Adipocyte (in vitro differentiated cells): Measurements from ENCODE around the gene MYBL2.
"Not testable (repeated sequence)": the region's sequence is repeated elsewhere in the genome, so short reads cannot be mapped to it uniquely, and the experiment has no call there.

ENCODE experiments used
- DNase-seq: peaks from one replicate; pipeline ENCODE4 v3.0.0-alpha.2; 2015; ENCODE audit warnings: low read depth
- H3K27me3 ChIP-seq: replicated peaks from 2 replicates; pipeline ENCODE4 v1.7.0; 2013; ENCODE audit warnings: mild to moderate bottlenecking, low read length, moderate library complexity; ENCODE audit not compliant: control insufficient read depth, insufficient read depth
- H3K36me3 ChIP-seq: 2 replicates; pipeline ENCODE4 v1.7.0; 2013; ENCODE audit warnings: low read length, mild to moderate bottlenecking, moderate library complexity; ENCODE audit not compliant: control insufficient read depth, insufficient read depth, severe bottlenecking
- H3K4me1 ChIP-seq: 2 replicates; pipeline ENCODE4 v1.7.0; 2013; ENCODE audit warnings: mild to moderate bottlenecking, low read length, moderate library complexity; ENCODE audit not compliant: control insufficient read depth, insufficient read depth
- H3K4me3 ChIP-seq: 2 replicates; pipeline ENCODE4 v1.7.0; 2013; ENCODE audit warnings: mild to moderate bottlenecking, low read length, moderate library complexity
- H3K9ac ChIP-seq: 2 replicates; pipeline ENCODE4 v1.7.0; 2013; ENCODE audit warnings: mild to moderate bottlenecking, low read length, moderate library complexity
- H3K9me3 ChIP-seq: 2 replicates; pipeline ENCODE4 v1.7.0; 2013; ENCODE audit warnings: mild to moderate bottlenecking, low read length, moderate library complexity; ENCODE audit not compliant: control insufficient read depth

The MYBL2 gene

DNA sequence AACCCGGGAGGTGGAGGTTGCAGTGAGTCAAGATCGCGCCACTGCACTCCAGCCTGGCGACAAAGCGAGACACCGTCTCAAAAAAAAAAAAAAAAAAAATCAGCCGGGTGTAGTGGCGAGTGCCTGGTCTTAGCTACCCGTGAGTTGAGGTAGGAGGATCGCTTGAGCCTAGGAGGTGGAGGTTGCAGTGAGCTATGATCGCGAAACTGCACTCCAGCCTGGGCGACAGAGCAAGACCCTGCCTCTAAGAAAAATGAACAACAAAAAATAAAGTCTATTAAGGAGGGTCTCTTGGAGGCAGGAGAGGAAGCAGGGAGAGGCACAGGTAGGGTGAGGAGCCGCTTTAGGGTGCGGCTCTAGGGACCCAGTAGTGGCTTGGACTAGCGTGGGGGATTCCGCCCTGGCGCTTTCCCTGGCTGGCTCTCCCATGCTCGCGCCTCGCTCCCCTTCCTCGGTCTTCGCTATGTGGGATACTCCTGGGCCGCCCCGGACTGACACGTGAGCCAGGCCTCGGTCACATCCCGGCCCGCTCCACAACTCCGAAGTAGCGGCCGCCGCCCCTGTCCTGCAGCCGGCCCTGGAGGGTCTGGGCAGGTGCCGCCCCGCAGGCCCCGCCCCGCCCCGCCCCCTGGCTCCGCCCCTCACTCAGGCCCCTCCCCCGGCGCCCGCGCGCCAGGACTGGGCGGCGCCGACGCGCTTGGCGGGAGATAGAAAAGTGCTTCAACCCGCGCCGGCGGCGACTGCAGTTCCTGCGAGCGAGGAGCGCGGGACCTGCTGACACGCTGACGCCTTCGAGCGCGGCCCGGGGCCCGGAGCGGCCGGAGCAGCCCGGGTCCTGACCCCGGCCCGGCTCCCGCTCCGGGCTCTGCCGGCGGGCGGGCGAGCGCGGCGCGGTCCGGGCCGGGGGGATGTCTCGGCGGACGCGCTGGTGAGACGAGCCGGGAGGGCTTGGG, at the start of gene MYBL2:
Gene MYBL2 (plus strand): TSS at position 739 of the 953 bp plus-strand sequence. CDS start 170 bp downstream, at position 909.
- H3K4me1 ChIP-seq, result peaks cover 9% of the 10 kb centered on the region
- peak within 1 kb of the TSS; percentile 23 for H3K4me3 ChIP-seq
- peaks cover 12% of the 10 kb centered on the region for H3K27me3 ChIP-seq
- H3K36me3 ChIP-seq, result no peaks in the 10 kb centered on the region
- H3K9ac ChIP-seq, result no peak within 1 kb of the TSS
- DNase-seq, result peak; percentile 77
- H3K9me3 ChIP-seq, result no peaks in the 10 kb centered on the region

DNA sequence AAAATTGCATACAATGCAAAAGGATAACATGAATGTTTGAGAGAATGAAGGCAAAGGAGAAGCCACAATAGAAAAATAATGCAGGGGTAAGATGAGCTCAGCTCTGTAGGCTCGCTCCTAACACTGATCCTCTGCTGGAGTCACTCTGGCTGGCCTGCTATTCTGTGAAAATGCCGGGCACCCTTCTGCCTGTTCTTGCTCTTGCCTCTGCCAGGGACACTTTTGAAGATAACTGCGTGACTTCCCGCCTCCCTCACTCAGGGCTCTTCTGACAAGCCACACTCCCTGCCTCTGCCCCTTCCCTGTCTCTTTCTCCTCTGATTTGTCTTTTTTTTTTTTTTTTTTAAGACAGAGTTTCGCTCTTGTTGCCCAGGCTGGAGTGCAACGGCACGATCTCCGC, 35.3 kb upstream of the MYBL2 start:
- H3K36me3 ChIP-seq, result peaks cover 35% of the 10 kb centered on the region
- no peak for DNase-seq
- H3K27me3 ChIP-seq, result no peaks in the 10 kb centered on the region
- H3K9me3 ChIP-seq, result no peaks in the 10 kb centered on the region
- H3K4me1 ChIP-seq, result no peaks in the 10 kb centered on the region
- H3K4me3 ChIP-seq, result no peak overlapping the region
- no peak overlapping the region for H3K9ac ChIP-seq

DNA sequence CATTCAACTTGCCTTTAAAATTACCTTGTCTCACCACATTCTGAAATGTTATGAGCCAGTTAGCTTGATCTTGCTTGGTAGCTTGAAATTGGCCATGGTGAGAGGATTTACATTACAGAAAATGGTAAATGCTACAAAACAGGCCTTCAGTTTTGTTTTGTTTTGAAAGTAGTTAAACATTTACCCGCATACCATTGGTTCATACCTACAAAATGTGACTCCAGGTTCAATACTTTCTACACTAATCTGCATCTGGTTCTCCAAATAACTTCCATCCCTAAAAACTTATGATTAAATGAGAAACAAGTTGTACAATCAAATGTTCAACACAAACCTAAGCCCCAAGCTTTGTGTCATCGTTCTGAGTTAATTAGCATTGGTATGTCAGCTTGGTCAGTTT, 30.5 kb upstream of the MYBL2 start:
- H3K4me1 ChIP-seq, result no peaks in the 10 kb centered on the region
- no peak for DNase-seq
- no peaks in the 10 kb centered on the region for H3K27me3 ChIP-seq
- peaks cover 50% of the 10 kb centered on the region for H3K36me3 ChIP-seq
- H3K4me3 ChIP-seq, result no peak overlapping the region
- no peaks in the 10 kb centered on the region for H3K9me3 ChIP-seq
- H3K9ac ChIP-seq, result no peak overlapping the region

DNA sequence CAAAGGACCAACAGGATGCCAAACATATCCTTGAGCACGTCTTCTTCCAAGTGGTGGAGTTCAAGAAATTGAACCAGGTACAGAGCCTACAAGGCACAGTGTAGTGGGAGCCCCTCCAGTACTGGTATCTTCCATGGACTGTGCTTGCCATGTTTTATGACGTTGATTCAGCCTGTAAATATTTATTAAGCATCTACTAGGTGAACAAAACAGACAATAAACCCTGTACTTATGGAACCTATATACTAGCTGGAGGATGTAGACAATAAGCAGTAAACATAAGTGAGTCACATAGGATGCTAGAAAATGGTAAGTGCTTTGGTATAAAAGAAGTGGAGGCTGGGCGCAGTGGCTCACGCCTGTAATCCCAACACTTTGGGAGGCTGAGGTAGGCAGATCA, 24.4 kb upstream of the MYBL2 start:
- Histone ChIP-seq H3K9me3 (no peaks in the 10 kb centered on the region), H3K4me1 (no peaks in the 10 kb centered on the region), H3K9ac (no peak overlapping the region), H3K4me3 (no peak overlapping the region), H3K27me3 (no peaks in the 10 kb centered on the region), H3K36me3 (peaks cover 48% of the 10 kb centered on the region)
- no peak for DNase-seq

DNA sequence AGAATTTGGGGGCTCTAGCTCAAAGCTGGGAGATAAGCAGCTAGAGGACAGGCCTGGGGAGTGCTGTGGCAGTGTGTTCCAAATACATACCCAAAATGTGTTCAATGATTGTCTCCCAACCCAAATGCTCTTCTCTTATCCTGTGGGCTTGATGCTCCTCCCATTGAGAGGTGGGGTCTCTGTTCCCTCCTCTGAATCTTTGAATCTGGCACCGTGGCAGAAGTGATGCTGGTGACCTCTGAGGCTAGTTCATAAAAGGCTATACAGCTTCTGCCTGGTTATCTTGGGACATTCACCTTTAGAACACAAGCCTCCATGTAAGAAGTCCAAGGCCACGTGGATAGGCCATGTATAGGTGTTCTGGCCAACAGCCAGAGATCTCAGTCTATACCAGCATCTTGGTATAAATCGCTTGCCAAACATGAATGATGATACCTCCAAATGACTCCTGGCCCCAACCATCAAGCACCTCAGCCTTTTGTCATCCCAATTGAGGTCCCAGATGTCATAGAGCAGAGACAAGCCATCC, 15.9 kb upstream of the MYBL2 start:
- H3K4me1 ChIP-seq, result no peaks in the 10 kb centered on the region
- H3K4me3 ChIP-seq, result no peak overlapping the region
- no peak for DNase-seq
- H3K9ac ChIP-seq, result no peak overlapping the region
- H3K36me3 ChIP-seq, result peaks cover 13% of the 10 kb centered on the region
- no peaks in the 10 kb centered on the region for H3K9me3 ChIP-seq
- no peaks in the 10 kb centered on the region for H3K27me3 ChIP-seq

DNA sequence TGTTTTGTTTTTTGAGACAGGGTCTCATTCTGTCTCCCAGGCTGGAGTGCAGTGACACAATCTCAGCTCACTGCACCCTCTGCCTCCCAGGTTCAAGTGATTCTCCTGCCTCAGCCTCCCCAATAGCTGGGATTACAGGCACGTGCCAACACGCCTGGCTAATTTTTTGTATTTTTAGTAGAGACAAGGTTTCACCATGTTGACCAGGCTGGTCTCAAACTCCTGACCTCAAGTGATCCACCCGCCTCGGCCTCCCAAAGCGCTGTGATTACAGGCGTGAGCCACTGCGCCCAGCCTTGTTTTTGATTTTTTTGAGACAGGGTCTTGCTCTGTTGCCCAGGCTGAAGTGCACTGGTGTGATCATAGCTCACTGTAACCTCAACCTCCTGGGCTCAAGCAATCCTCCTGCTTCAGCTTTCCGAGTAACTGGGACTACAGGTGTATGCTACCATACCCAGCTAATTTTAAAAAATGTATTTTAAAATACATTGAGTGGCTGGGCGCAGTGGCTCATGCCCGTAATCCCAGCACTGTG, 15.2 kb upstream of the MYBL2 start:
- H3K9me3 ChIP-seq, H3K4me3 ChIP-seq, H3K36me3 ChIP-seq, H3K4me1 ChIP-seq, H3K9ac ChIP-seq, H3K27me3 ChIP-seq, DNase-seq: not testable (repeated sequence)

DNA sequence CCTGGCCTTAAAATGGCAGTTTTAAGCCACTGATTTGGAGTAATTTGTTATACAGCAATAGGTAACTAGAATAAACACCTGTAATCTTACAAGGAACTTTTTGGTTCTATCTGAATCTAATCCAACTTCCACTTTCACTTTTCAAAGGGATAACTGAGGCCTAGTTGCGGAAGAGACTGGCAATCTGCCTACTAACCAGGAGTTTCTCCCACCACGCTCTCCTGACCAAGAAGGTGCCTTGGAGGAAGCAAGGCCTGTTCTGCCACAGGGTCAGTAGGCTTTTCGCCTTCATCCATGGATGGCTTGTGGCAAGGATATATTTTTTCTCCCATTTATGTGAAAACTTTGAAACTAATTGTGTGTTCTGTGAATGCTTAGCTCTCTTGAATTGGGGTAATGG, 12.9 kb upstream of the MYBL2 start:
- H3K9ac ChIP-seq, result no peak overlapping the region
- no peaks in the 10 kb centered on the region for H3K9me3 ChIP-seq
- H3K27me3 ChIP-seq, result no peaks in the 10 kb centered on the region
- H3K36me3 ChIP-seq, result no peaks in the 10 kb centered on the region
- H3K4me1 ChIP-seq, result peaks cover 6% of the 10 kb centered on the region
- H3K4me3 ChIP-seq, result no peak overlapping the region
- no peak for DNase-seq

DNA sequence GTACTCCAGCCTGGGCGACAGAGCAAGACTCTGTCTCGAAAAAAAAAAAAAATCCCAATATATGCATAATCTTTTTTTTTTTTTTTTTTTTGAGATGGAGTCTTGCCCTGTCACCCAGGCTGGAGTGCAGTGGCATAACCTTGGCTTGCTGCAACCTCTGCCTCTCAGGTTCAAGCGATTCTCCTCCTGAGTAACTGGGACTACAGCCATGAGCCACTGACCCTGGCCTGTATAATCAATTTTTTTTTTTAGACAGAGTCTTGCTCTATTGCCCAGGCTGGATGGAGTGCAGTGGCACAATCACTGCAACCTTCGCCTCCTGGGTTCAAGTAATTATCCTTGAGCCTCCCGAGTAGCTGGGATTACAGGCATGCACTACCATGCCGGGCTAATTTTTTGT, 11.7 kb upstream of the MYBL2 start:
- not testable (repeated sequence) for DNase-seq, H3K4me1 ChIP-seq, H3K9ac ChIP-seq, H3K4me3 ChIP-seq, H3K9me3 ChIP-seq, H3K27me3 ChIP-seq, H3K36me3 ChIP-seq

DNA sequence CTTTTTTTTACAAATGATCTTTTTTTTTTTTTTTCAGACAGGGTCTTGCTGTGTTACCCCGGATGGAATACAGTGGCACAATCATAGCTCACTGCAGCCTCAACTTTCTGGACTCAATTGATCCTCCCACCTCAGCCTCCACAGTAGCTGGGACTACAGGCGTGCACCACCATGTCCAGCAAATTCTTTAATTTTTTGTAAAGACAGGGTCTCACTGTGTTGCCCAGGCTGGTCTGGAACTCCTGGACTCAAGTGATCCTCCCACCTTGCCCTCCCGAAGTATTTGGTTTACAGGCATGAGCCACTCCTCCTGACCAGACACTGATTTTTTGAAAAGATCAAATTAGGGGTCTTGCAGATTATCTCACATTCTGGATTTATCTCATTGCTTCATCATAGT, 11.0 kb upstream of the MYBL2 start:
- Histone ChIP-seq H3K27me3 (no peaks in the 10 kb centered on the region), H3K4me1 (peaks cover 6% of the 10 kb centered on the region), H3K9ac (no peak overlapping the region), H3K36me3 (no peaks in the 10 kb centered on the region), H3K4me3 (no peak overlapping the region), H3K9me3 (no peaks in the 10 kb centered on the region)
- DNase-seq, result no peak

DNA sequence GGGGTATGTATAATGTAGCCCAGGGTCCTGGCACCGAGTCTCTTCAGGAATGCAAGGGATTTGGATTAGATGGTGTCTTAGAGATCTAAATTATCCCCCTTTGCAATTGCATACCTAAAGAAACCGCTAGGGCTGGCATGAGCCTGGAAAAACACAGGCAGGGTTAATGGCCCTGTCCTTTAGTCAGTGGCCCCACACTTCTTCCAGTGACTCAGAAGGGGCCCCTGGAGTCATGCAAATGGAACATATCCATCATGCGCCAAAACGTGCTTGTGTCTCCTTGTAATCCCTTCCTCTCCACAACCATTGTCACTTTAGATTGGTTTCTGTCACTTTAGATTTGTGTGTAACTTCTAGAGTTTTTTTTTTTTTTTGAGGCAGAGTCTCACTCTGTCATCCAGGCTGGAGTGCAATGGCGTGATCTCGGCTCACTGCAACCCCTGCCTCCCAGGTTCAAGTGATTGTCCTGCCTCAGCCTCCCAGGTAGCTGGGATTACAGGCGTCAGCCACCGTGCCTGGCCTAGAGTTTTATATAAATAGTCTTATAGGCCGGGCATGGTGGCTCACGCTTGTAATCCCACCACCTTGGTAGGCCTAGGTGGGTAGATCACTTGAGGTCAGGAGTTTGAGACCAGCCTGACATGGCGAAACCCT, 8.7 kb upstream of the MYBL2 start:
- peak; percentile 49 for DNase-seq

DNA sequence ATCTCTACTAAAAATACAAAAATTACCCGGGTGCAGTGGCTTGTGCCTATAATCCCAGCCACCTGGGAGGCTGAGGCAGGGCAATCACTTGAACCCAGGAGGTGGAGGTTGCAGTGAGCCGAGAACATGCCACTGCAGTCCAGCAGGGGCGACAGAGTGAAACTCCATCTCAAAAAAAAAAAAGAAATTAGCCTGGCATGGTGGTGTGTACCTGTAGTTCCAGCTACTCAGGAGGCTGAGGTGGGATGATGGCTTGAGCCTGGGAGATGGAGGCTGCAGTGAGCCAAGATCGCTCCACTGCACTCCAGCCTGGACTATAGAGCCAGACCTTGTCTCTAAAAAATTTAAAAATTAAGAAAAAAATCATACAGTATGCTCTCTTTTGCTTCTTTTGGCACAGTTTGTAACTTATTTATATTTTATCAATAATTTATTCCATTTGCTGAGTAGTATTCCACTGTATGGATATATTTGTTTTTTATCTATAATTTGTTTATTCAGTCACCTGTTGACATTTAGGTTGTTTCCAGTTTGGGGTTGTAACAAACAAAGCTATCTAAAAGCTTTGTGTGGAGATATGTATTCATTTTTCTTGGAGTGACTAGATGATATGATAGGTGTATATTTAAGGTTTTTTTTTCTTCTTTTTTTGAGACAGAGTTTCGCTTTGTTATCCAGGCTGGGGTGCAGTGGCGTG, 8.0 kb upstream of the MYBL2 start:
- peaks cover 6% of the 10 kb centered on the region for H3K4me1 ChIP-seq
- no peaks in the 10 kb centered on the region for H3K9me3 ChIP-seq
- H3K9ac ChIP-seq, result no peak overlapping the region
- DNase-seq, result no peak
- H3K4me3 ChIP-seq, result no peak overlapping the region
- H3K36me3 ChIP-seq, result no peaks in the 10 kb centered on the region
- no peaks in the 10 kb centered on the region for H3K27me3 ChIP-seq

More for the DNA sequence above, 8.7 kb upstream of the MYBL2 start:
- Histone ChIP-seq H3K9ac (peak overlapping the region; percentile 84), H3K36me3 (no peaks in the 10 kb centered on the region), H3K4me3 (peak overlapping the region; percentile 96), H3K9me3 (no peaks in the 10 kb centered on the region), H3K27me3 (no peaks in the 10 kb centered on the region), H3K4me1 (peaks cover 6% of the 10 kb centered on the region)
